DND-41 (cell line): ENCODE data around the gene FBXO47.

Experiments used
- ATAC-seq: fragments of 200-7000 bp; cut with Tn5 transposase; 3 replicates; pipeline ENCODE4 v1.9.1; 2021; ENCODE audit warnings: low read depth; ENCODE audit not compliant: insufficient read depth
- DNase-seq: peaks from one replicate; pipeline ENCODE4 v3.0.0-alpha.2; 2020
- H2AFZ ChIP-seq: 2 replicates; pipeline ENCODE4 v1.6.0; 2012; ENCODE audit warnings: low read depth, low read length
- H3K27ac ChIP-seq: 2 replicates; pipeline ENCODE4 v1.5.1; 2012; ENCODE audit warnings: low read length, inconsistent platforms
- H3K27me3 ChIP-seq: fragments of 200-600 bp; sonication (generic); 2 replicates; pipeline ENCODE4 v1.6.0; 2012; ENCODE audit warnings: low read length, mild to moderate bottlenecking, inconsistent platforms; ENCODE audit not compliant: insufficient read depth, poor library complexity
- H3K36me3 ChIP-seq: 2 replicates; pipeline ENCODE4 v1.5.1; 2012; ENCODE audit warnings: low read length, inconsistent platforms; ENCODE audit not compliant: insufficient read depth
- H3K4me1 ChIP-seq: 2 replicates; pipeline ENCODE4 v1.5.1; 2012; ENCODE audit warnings: mild to moderate bottlenecking, low read length; ENCODE audit not compliant: insufficient read depth
- H3K4me2 ChIP-seq: 2 replicates; pipeline ENCODE4 v1.6.0; 2012; ENCODE audit warnings: mild to moderate bottlenecking, moderate library complexity, low read length, inconsistent platforms; ENCODE audit not compliant: insufficient read depth
- H3K4me3 ChIP-seq, 2 experiments: fragments of 200-600 bp in 1 of 2; shearing (Covaris generic) in 1 of 2; 2 replicates each; pipeline ENCODE4 v1.5.1; 2012 to 2016; ENCODE audit warnings: inconsistent platforms in 2 of 2, low read length in 2 of 2, mild to moderate bottlenecking in 2 of 2, low read depth in 1 of 2, moderate library complexity in 1 of 2
- H3K79me2 ChIP-seq: 2 replicates; pipeline ENCODE4 v1.6.0; 2012; ENCODE audit warnings: low read length, inconsistent platforms; ENCODE audit not compliant: insufficient read depth
- H3K9ac ChIP-seq: 2 replicates; pipeline ENCODE4 v1.6.0; 2012; ENCODE audit warnings: low read depth, mild to moderate bottlenecking, inconsistent platforms, low read length, moderate library complexity
- H3K9me3 ChIP-seq: 2 replicates; pipeline ENCODE4 v1.5.1; 2012; ENCODE audit warnings: low read length, moderate library complexity, mild to moderate bottlenecking, inconsistent platforms; ENCODE audit not compliant: insufficient read depth, severe bottlenecking
- H4K20me1 ChIP-seq: 2 replicates; pipeline ENCODE4 v1.6.0; 2012; ENCODE audit warnings: low read length; ENCODE audit not compliant: insufficient read depth
- CTCF ChIP-seq: IDR thresholded peaks from 2 replicates; pipeline ENCODE4 v1.5.1; 2012; ENCODE audit warnings: borderline replicate concordance, low read length, moderate library complexity, mild to moderate bottlenecking; ENCODE audit not compliant: poor library complexity, severe bottlenecking; ENCODE audit errors: extremely low read depth
- EZH2 ChIP-seq: IDR thresholded peaks from 3 replicates; pipeline ENCODE4 v1.6.1; 2012; ENCODE audit warnings: borderline replicate concordance, low read depth, mild to moderate bottlenecking, moderate library complexity, low read length, inconsistent platforms; ENCODE audit not compliant: severe bottlenecking

The FBXO47 gene

DNA sequence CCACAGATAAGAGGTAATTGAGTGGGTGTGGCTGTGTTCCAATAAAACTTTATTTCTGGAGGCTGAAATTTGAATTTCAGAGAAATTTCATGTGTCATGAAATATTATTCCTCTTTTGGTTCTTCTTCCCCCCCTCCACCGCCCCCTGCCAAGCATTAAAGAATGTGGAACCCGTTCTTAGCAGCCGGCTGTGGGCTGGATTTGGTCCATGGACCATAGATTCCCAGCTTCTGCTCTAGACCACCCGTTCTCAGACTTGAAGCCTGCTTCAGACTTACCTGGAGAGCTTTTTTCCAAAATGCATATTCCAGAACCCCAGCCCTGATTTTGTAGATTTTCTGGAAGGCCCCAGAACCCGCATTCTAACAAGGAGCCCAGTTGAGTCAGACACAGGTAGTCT is 56.9 kb downstream of the FBXO47 start:
- TF ChIP-seq EZH2 (no peak), CTCF (no peak)
- H3K9ac ChIP-seq = no peak overlapping the region
- no peaks in the 10 kb centered on the region for H3K27me3 ChIP-seq
- no peak for DNase-seq
- no peak overlapping the region for H3K27ac ChIP-seq
- ATAC-seq = no peak
- no peaks in the 10 kb centered on the region for H3K9me3 ChIP-seq
- H3K36me3 ChIP-seq = peaks cover 64% of the 10 kb centered on the region
- H3K4me3 ChIP-seq = no peak overlapping the region
- H3K4me1 ChIP-seq = no peaks in the 10 kb centered on the region
- peaks cover 33% of the 10 kb centered on the region for H4K20me1 ChIP-seq
- H3K79me2 ChIP-seq = peaks cover 29% of the 10 kb centered on the region
- H2AFZ ChIP-seq = no peak overlapping the region
- no peak overlapping the region for H3K4me2 ChIP-seq

- no peak overlapping the region for H3K9ac ChIP-seq
- H4K20me1 ChIP-seq = peaks cover 33% of the 10 kb centered on the region
- no peak overlapping the region for H3K4me3 ChIP-seq
- TF ChIP-seq EZH2 = no peak
- no peak for TF ChIP-seq CTCF
- H3K27me3 ChIP-seq = no peaks in the 10 kb centered on the region
- no peak overlapping the region for H3K4me2 ChIP-seq
- ATAC-seq = no peak
- no peaks in the 10 kb centered on the region for H3K9me3 ChIP-seq
- H3K4me1 ChIP-seq = no peaks in the 10 kb centered on the region
- no peak overlapping the region for H2AFZ ChIP-seq
- peaks cover 59% of the 10 kb centered on the region for H3K36me3 ChIP-seq
- H3K79me2 ChIP-seq = peaks cover 40% of the 10 kb centered on the region
- no peak for DNase-seq
- no peak overlapping the region for H3K27ac ChIP-seq
Observed at GRCh38 chr17:38908676-38909181, 58.5 kb downstream of the FBXO47 start.

- DNase-seq = no peak
- no peak overlapping the region for H2AFZ ChIP-seq
- H3K4me3 ChIP-seq = no peak overlapping the region
- no peaks in the 10 kb centered on the region for H3K4me1 ChIP-seq
- no peak overlapping the region for H3K9ac ChIP-seq
- H3K9me3 ChIP-seq = no peaks in the 10 kb centered on the region
- H4K20me1 ChIP-seq = peaks cover 38% of the 10 kb centered on the region
- ATAC-seq = no peak
- H3K36me3 ChIP-seq = peaks cover 60% of the 10 kb centered on the region
- H3K27ac ChIP-seq = no peak overlapping the region
- H3K27me3 ChIP-seq = no peaks in the 10 kb centered on the region
- peaks cover 46% of the 10 kb centered on the region for H3K79me2 ChIP-seq
- TF ChIP-seq CTCF (no peak), EZH2 (no peak)
- H3K4me2 ChIP-seq = no peak overlapping the region
Observed at GRCh38 chr17:38907930-38908675, 59.1 kb downstream of the FBXO47 start.
